IMR-90 (cell line): ENCODE results near the gene ZSCAN25. TPM values are rescaled to one million over a fixed set of nuclear protein-coding genes. Genes with fewer than 3 reads are reported as not detected.

Experiments
- ATAC-seq: fragments of 200-7000 bp; cut with Tn5 transposase; 2 replicates; pipeline ENCODE4 v1.9.1; 2020; ENCODE audit warnings: low read depth, mild to moderate bottlenecking, moderate library complexity
- BruUV-seq: library from RNA; stranded (reverse); fragments of 400-500 nt; replicated peaks from 2 replicates; lab custom pipeline; 2021; lab: Mats Ljungman, UMichigan
- CTCF ChIA-PET: fragments of 300-600 bp; formaldehyde crosslinking; extraction: SDS; loops from one replicate; lab custom pipeline; 2021; ENCODE audit warnings: antibody characterized with exemption; lab: Yijun Ruan, JAX
- POLR2A ChIA-PET: fragments of 300-600 bp; sonication (Branson Sonifier 250); formaldehyde crosslinking; loops from one replicate; lab custom pipeline; 2022; ENCODE audit warnings: antibody characterized with exemption; ENCODE audit not compliant: unreplicated experiment; lab: Charles Lee
- DNase-seq: peaks from one replicate; pipeline ENCODE4 v3.0.0; 2013
- H2AFZ ChIP-seq: replicated peaks from 2 replicates; pipeline ENCODE3; 2013; ENCODE audit warnings: low read length, mild to moderate bottlenecking; ENCODE audit not compliant: poor library complexity
- H2AK5ac ChIP-seq: 2 replicates; pipeline ENCODE4 v1.6.1; 2013; ENCODE audit warnings: low read depth, low read length, inconsistent platforms
- H2AK9ac ChIP-seq: replicated peaks from 2 replicates; pipeline ENCODE3; 2013; ENCODE audit warnings: mild to moderate bottlenecking, low read depth, low read length, moderate library complexity; ENCODE audit not compliant: poor library complexity
- H2BK120ac ChIP-seq: 2 replicates; pipeline ENCODE4 v1.6.1; 2013; ENCODE audit warnings: low read depth, low read length, inconsistent platforms
- H2BK15ac ChIP-seq: 3 replicates; pipeline ENCODE4 v1.6.1; 2013; ENCODE audit warnings: low read depth, low read length, inconsistent platforms
- H2BK20ac ChIP-seq: 2 replicates; pipeline ENCODE4 v1.6.1; 2013; ENCODE audit warnings: low read depth, mild to moderate bottlenecking, inconsistent platforms, low read length, moderate library complexity
- H2BK5ac ChIP-seq: 2 replicates; pipeline ENCODE4 v1.6.1; 2013; ENCODE audit warnings: mild to moderate bottlenecking, low read depth, low read length, inconsistent platforms; ENCODE audit not compliant: poor library complexity, severe bottlenecking
- H3K14ac ChIP-seq: replicated peaks from 2 replicates; pipeline ENCODE4 v1.6.1; 2013; ENCODE audit warnings: low read depth, low read length, inconsistent platforms
- H3K18ac ChIP-seq: 2 replicates; pipeline ENCODE4 v1.6.1; 2013; ENCODE audit warnings: low read depth, low read length, control low read depth
- H3K23ac ChIP-seq: 2 replicates; pipeline ENCODE4 v1.6.1; 2013; ENCODE audit warnings: low read depth, low read length, inconsistent platforms
- H3K27ac ChIP-seq: 2 replicates; pipeline ENCODE4 v1.5.1; 2013; ENCODE audit warnings: mild to moderate bottlenecking, control low read depth, low read length; ENCODE audit not compliant: insufficient read depth
- H3K27me3 ChIP-seq: 2 replicates; pipeline ENCODE4 v1.6.1; 2013; ENCODE audit warnings: low read length; ENCODE audit not compliant: control insufficient read depth, insufficient read depth
- H3K36me3 ChIP-seq: 2 replicates; pipeline ENCODE4 v1.6.1; 2013; ENCODE audit warnings: low read length, mixed read lengths; ENCODE audit not compliant: control insufficient read depth, insufficient read depth
- H3K4ac ChIP-seq: 2 replicates; pipeline ENCODE4 v1.6.1; 2013; ENCODE audit warnings: low read depth, low read length, inconsistent platforms
- H3K4me1 ChIP-seq: 2 replicates; pipeline ENCODE4 v1.6.1; 2013; ENCODE audit warnings: low read length, mixed read lengths; ENCODE audit not compliant: control insufficient read depth, insufficient read depth
- H3K4me2 ChIP-seq: 2 replicates; pipeline ENCODE4 v1.6.1; 2013; ENCODE audit warnings: low read depth, mild to moderate bottlenecking, control low read depth, low read length, moderate library complexity
- H3K4me3 ChIP-seq: 2 replicates; pipeline ENCODE4 v1.5.1; 2013; ENCODE audit warnings: low read depth, mild to moderate bottlenecking, control low read depth, low read length, moderate library complexity; ENCODE audit not compliant: insufficient read depth
- H3K56ac ChIP-seq: 2 replicates; pipeline ENCODE4 v1.6.1; 2013; ENCODE audit warnings: low read length, inconsistent platforms; ENCODE audit not compliant: insufficient read depth; ENCODE audit errors: extremely low read depth
- H3K79me1 ChIP-seq, 2 experiments: 2 replicates each; pipeline ENCODE4 v1.6.1; 2013; ENCODE audit warnings: low read length in 2 of 2, inconsistent platforms in 1 of 2, low read depth in 1 of 2
- H3K9ac ChIP-seq: 2 replicates; pipeline ENCODE4 v1.6.1; 2013; ENCODE audit warnings: low read depth, low read length, control low read depth
- H3K9me1 ChIP-seq: 2 replicates; pipeline ENCODE4 v1.6.1; 2013; ENCODE audit warnings: low read length, inconsistent platforms; ENCODE audit not compliant: insufficient read depth
- H3K9me3 ChIP-seq: 2 replicates; pipeline ENCODE4 v1.6.1; 2013; ENCODE audit warnings: low read length; ENCODE audit not compliant: control insufficient read depth, insufficient read depth
- H4K20me1 ChIP-seq: 2 replicates; pipeline ENCODE4 v1.6.1; 2013; ENCODE audit warnings: low read length, inconsistent platforms; ENCODE audit not compliant: insufficient read depth
- H4K5ac ChIP-seq: 2 replicates; pipeline ENCODE4 v1.6.1; 2013; ENCODE audit warnings: mild to moderate bottlenecking, low read depth, low read length, control low read depth
- H4K8ac ChIP-seq, 2 experiments: 2 replicates each; pipeline ENCODE4 v1.6.1; 2013; ENCODE audit warnings: low read depth in 2 of 2, low read length in 2 of 2, control low read depth in 1 of 2, inconsistent platforms in 1 of 2
- H4K91ac ChIP-seq: 2 replicates; pipeline ENCODE4 v1.6.1; 2013; ENCODE audit warnings: low read depth, low read length, inconsistent platforms; ENCODE audit not compliant: insufficient read depth
- BHLHE40 ChIP-seq: fragments of 150-350 bp; IDR thresholded peaks from 2 replicates; pipeline ENCODE4 v1.6.1; 2016; ENCODE audit warnings: mild to moderate bottlenecking, low read depth, low read length
- CEBPB ChIP-seq: IDR thresholded peaks from 2 replicates; pipeline ENCODE4 v1.6.1; 2012; ENCODE audit warnings: low read depth, low read length, improper control_type of control experiment
- CHD1 ChIP-seq: IDR thresholded peaks from 2 replicates; pipeline ENCODE4 v1.6.1; 2012; ENCODE audit warnings: low read depth, low read length, improper control_type of control experiment
- CTCF ChIP-seq: conservative IDR thresholded peaks from 2 replicates; pipeline ENCODE4 v1.5.1; 2012; ENCODE audit warnings: mild to moderate bottlenecking, low read depth, low read length, improper control_type of control experiment
- ELK1 ChIP-seq: fragments of 150-350 bp; IDR thresholded peaks from 2 replicates; pipeline ENCODE4 v1.6.1; 2016; ENCODE audit warnings: low read depth, mild to moderate bottlenecking, low read length, moderate library complexity, borderline replicate concordance
- FOS ChIP-seq: fragments of 150-350 bp; IDR thresholded peaks from 2 replicates; pipeline ENCODE4 v1.6.1; 2016; ENCODE audit warnings: low read depth, low read length
- MAZ ChIP-seq: IDR thresholded peaks from 2 replicates; pipeline ENCODE4 v1.6.1; 2012; ENCODE audit warnings: low read depth, mild to moderate bottlenecking, low read length, improper control_type of control experiment, moderate library complexity, borderline replicate concordance
- MXI1 ChIP-seq: IDR thresholded peaks from 2 replicates; pipeline ENCODE4 v1.6.1; 2012; ENCODE audit warnings: low read depth, mild to moderate bottlenecking, low read length, moderate library complexity, borderline replicate concordance
- NFE2L2 ChIP-seq: fragments of 150-350 bp; IDR thresholded peaks from 2 replicates; pipeline ENCODE4 v1.6.1; 2016; ENCODE audit warnings: low read depth, mild to moderate bottlenecking, low read length
- POLR2A ChIP-seq: IDR thresholded peaks from 2 replicates; pipeline ENCODE4 v1.6.1; 2012; ENCODE audit warnings: mild to moderate bottlenecking, low read depth, low read length
- RAD21 ChIP-seq: IDR thresholded peaks from 2 replicates; pipeline ENCODE4 v1.6.1; 2012; ENCODE audit warnings: low read length, improper control_type of control experiment
- RCOR1 ChIP-seq: IDR thresholded peaks from 2 replicates; pipeline ENCODE4 v1.6.1; 2012; ENCODE audit warnings: mild to moderate bottlenecking, low read length, improper control_type of control experiment; ENCODE audit not compliant: insufficient replicate concordance
- SMC3 ChIP-seq: fragments of 150-350 bp; IDR thresholded peaks from 2 replicates; pipeline ENCODE4 v1.6.1; 2016; ENCODE audit warnings: low read depth, mild to moderate bottlenecking, antibody characterized with exemption, low read length, moderate library complexity
- WGBS, 2 experiments: methylation state at CpG; one replicate each; pipeline versions ENCODE4 v1.1.5 to v1.1.7; 2013; ENCODE audit warnings: missing lambda C conversion rate in 2 of 2; ENCODE audit not compliant: insufficient read length in 1 of 2; ENCODE audit errors: extremely low coverage in 2 of 2; 5-methylcytosine and 5-hydroxymethylcytosine counted together
- dilution Hi-C: fragments of 300-500 bp; cut with HindIII; formaldehyde crosslinking; loops from one replicate; pipeline ENCODE4 v1.14.3; 2018; ENCODE audit warnings: low sequenced_read_pairs; ENCODE audit not compliant: unreplicated experiment
- in situ Hi-C: fragments of 300-500 bp; cut with MboI; formaldehyde crosslinking; loops from 3 replicates; pipeline ENCODE4 v1.14.3; 2019; ENCODE audit warnings: low sequenced_read_pairs, inconsistent platforms, mixed read lengths
- intact Hi-C: fragments of 100-400 bp; cut with micrococcal nuclease; formaldehyde crosslinking; loops from 2 replicates; pipeline ENCODE4 v1.10.0; 2022
- polyA plus RNA-seq, 3 experiments: library from polyadenylated mRNA; depleted of rRNA; stranded (reverse); fragments of >200 nt; gene quantifications; 2 replicates each; pipeline ENCODE4 v1.2.3, GENCODE V29; 2012; ENCODE audit warnings: low replicate concordance in 1 of 3
- total RNA-seq: library from RNA; depleted of rRNA; stranded (reverse); fragments of >200 nt; gene quantifications from 2 replicates; pipeline ENCODE4 v1.2.3, GENCODE V29; 2012

The ZSCAN25 gene
- total and polyA plus RNA-seq, 2 of the 4 experiments (the other 2 are of a cell fraction) = 6.2 to 9.0 TPM

GRCh38 chr7:99623091-99623693, 6.4 kb downstream of the ZSCAN25 start:
- no peak overlapping the region for H2BK120ac ChIP-seq
- H3K9ac ChIP-seq = no peak overlapping the region
- H2BK15ac ChIP-seq = no peak overlapping the region
- no peak for ATAC-seq
- H3K9me1 ChIP-seq = no peaks in the 10 kb centered on the region; the same call in 1 of the 2 replicates
- no peak overlapping the region for H3K23ac ChIP-seq
- H2AK5ac ChIP-seq = no peak overlapping the region
- CTCF ChIA-PET = no interaction called here
- H3K4ac ChIP-seq = no peak overlapping the region
- peaks cover 65% of the 10 kb centered on the region for H3K36me3 ChIP-seq
- dilution Hi-C loops = no loop called here
- no peak overlapping the region for H2AFZ ChIP-seq
- H3K18ac ChIP-seq = no peak overlapping the region
- intact Hi-C loops = no loop called here
- H4K8ac ChIP-seq = no peak overlapping the region
- no peak overlapping the region for H2BK20ac ChIP-seq
- no peak overlapping the region for H3K56ac ChIP-seq
- H3K79me1 ChIP-seq = peaks cover 20 to 47% of the 10 kb centered on the region in 2 experiments
- H2AK9ac ChIP-seq = no peak overlapping the region
- no peak overlapping the region for H3K4me3 ChIP-seq
- H3K4me2 ChIP-seq = no peak overlapping the region
- no peak overlapping the region for H4K5ac ChIP-seq
- H3K14ac ChIP-seq = no peak overlapping the region
- no peaks in the 10 kb centered on the region for H4K20me1 ChIP-seq
- in situ Hi-C loops = no loop called here
- BruUV-seq = no TSS peak
- no peaks in the 10 kb centered on the region for H3K9me3 ChIP-seq
- no peak for DNase-seq
- TF ChIP-seq FOS = no peak
- TF ChIP-seq SMC3 = no peak
- TF ChIP-seq RAD21 = no peak
- TF ChIP-seq CTCF = no peak
- no peak for TF ChIP-seq CHD1
- TF ChIP-seq RCOR1 = no peak
- no peak for TF ChIP-seq MXI1
- no peak for TF ChIP-seq CEBPB
- TF ChIP-seq BHLHE40 = no peak
- TF ChIP-seq NFE2L2 = no peak
- TF ChIP-seq MAZ = no peak
- TF ChIP-seq POLR2A = no peak
- no peak for TF ChIP-seq ELK1
- no peak overlapping the region for H4K91ac ChIP-seq
- no peaks in the 10 kb centered on the region for H3K4me1 ChIP-seq
- WGBS, 2 experiments = no CpG with 5 or more reads among the region's 7 CpGs
- H2BK5ac ChIP-seq = no peak overlapping the region
- POLR2A ChIA-PET = no interaction called here
- no peak overlapping the region for H3K27ac ChIP-seq
- no peaks in the 10 kb centered on the region for H3K27me3 ChIP-seq
